Measurements from ENCODE around the gene FNBP1.
"Not testable (repeated sequence)": the region's sequence is repeated elsewhere in the genome, so short reads cannot be mapped to it uniquely, and the experiment has no call there.

Gene FNBP1

GRCh38 chr9:129946246-129946995 lies 96.6 kb downstream of the FNBP1 start:
- DNase-seq: no peak

GRCh38 chr9:129945314-129945713 lies 97.7 kb downstream of the FNBP1 start:
- DNase-seq: peak in 1 of 2 donors; percentile 52

- peak; percentile 69 to 77 for DNase-seq
Observed at GRCh38 chr9:129944506-129945116, 98.4 kb downstream of the FNBP1 start.

- DNase-seq: no peak
Observed at GRCh38 chr9:129939431-129939830, 103.6 kb downstream of the FNBP1 start.

- DNase-seq: no peak
Observed at GRCh38 chr9:129938291-129938979, 104.6 kb downstream of the FNBP1 start.

GRCh38 chr9:129937879-129938278 lies 105.1 kb downstream of the FNBP1 start:
- DNase-seq: not testable (repeated sequence)

- no peak for DNase-seq
Observed at GRCh38 chr9:129936222-129936621, 106.8 kb downstream of the FNBP1 start.

GRCh38 chr9:129934780-129935179 lies 108.2 kb downstream of the FNBP1 start:
- DNase-seq: no peak

- DNase-seq: no peak
Observed at GRCh38 chr9:129934041-129934591, 108.9 kb downstream of the FNBP1 start.

GRCh38 chr9:129933185-129934040 lies 109.6 kb downstream of the FNBP1 start:
- DNase-seq: no peak

GRCh38 chr9:129932303-129933151 lies 110.5 kb downstream of the FNBP1 start:
- DNase-seq: no peak

GRCh38 chr9:129930743-129931142 lies 112.2 kb downstream of the FNBP1 start:
- peak; percentile 9 to 54 for DNase-seq

- DNase-seq: no peak
Observed at GRCh38 chr9:129929496-129930125, 113.4 kb downstream of the FNBP1 start.

- no peak for DNase-seq
Observed at GRCh38 chr9:129923589-129923988, 119.4 kb downstream of the FNBP1 start.

- DNase-seq: no peak
Observed at GRCh38 chr9:129921905-129922304, 121.1 kb downstream of the FNBP1 start.

- DNase-seq: no peak
Observed at GRCh38 chr9:129919841-129920240, 123.1 kb downstream of the FNBP1 start.

GRCh38 chr9:129919277-129919676 lies 123.7 kb downstream of the FNBP1 start:
- no peak for DNase-seq

GRCh38 chr9:129918296-129918950 lies 124.6 kb downstream of the FNBP1 start:
- no peak for DNase-seq

GRCh38 chr9:129916707-129917106 lies 126.3 kb downstream of the FNBP1 start:
- DNase-seq: no peak

- DNase-seq: no peak
Observed at GRCh38 chr9:129914051-129914450, 128.9 kb downstream of the FNBP1 start.
